KMS-11 (cell line): ENCODE results near the gene NRXN3.

Experiments
- H2AFZ ChIP-seq: fragments of 200-600 bp; sonication (generic); 2 replicates; pipeline ENCODE4 v1.6.1; 2016; ENCODE audit warnings: antibody characterized with exemption, mixed run types, low read depth
- H3K27ac ChIP-seq: fragments of 200-600 bp; sonication (generic); 2 replicates; pipeline ENCODE4 v1.6.1; 2016; ENCODE audit warnings: mild to moderate bottlenecking, mixed run types
- H3K27me3 ChIP-seq: fragments of 200-600 bp; sonication (generic); 2 replicates; pipeline ENCODE4 v1.6.1; 2017; ENCODE audit warnings: mild to moderate bottlenecking, low read depth, mixed run types, moderate library complexity; ENCODE audit not compliant: insufficient read depth
- H3K36me3 ChIP-seq: fragments of 200-600 bp; sonication (generic); 2 replicates; pipeline ENCODE4 v1.6.1; 2017; ENCODE audit warnings: mild to moderate bottlenecking, mixed run types; ENCODE audit not compliant: insufficient read depth
- H3K4me1 ChIP-seq: fragments of 200-600 bp; sonication (generic); 2 replicates; pipeline ENCODE4 v1.6.1; 2016; ENCODE audit warnings: mild to moderate bottlenecking, low read depth, mixed run types; ENCODE audit not compliant: poor library complexity, severe bottlenecking
- H3K4me2 ChIP-seq: fragments of 200-600 bp; sonication (generic); 2 replicates; pipeline ENCODE4 v1.7.0; 2016; ENCODE audit warnings: mild to moderate bottlenecking, mixed run types
- H3K4me3 ChIP-seq: fragments of 200-600 bp; sonication (generic); IDR thresholded peaks from 2 replicates; pipeline ENCODE4 v1.6.1; 2017; ENCODE audit warnings: low read depth, low read length, mixed read lengths; ENCODE audit not compliant: insufficient read depth
- H3K79me2 ChIP-seq: fragments of 200-600 bp; sonication (generic); 2 replicates; pipeline ENCODE4 v1.6.1; 2016; ENCODE audit warnings: low read depth, mixed run types; ENCODE audit not compliant: insufficient read depth
- H3K9ac ChIP-seq: fragments of 200-600 bp; sonication (generic); 2 replicates; pipeline ENCODE4 v1.6.1; 2016; ENCODE audit warnings: mild to moderate bottlenecking, mixed run types
- H4K20me1 ChIP-seq: fragments of 200-600 bp; sonication (generic); 2 replicates; pipeline ENCODE4 v1.6.1; 2016; ENCODE audit warnings: mild to moderate bottlenecking, mixed run types; ENCODE audit not compliant: insufficient read depth
- TF ChIP-seq, protein P1 (sequence below): fragments of 200-600 bp; sonication (generic); conservative IDR thresholded peaks from 2 replicates; pipeline ENCODE4 v1.6.1; 2017; ENCODE audit warnings: low read depth, mild to moderate bottlenecking, antibody characterized with exemption, low read length, moderate library complexity, mixed read lengths

The NRXN3 gene

DNA sequence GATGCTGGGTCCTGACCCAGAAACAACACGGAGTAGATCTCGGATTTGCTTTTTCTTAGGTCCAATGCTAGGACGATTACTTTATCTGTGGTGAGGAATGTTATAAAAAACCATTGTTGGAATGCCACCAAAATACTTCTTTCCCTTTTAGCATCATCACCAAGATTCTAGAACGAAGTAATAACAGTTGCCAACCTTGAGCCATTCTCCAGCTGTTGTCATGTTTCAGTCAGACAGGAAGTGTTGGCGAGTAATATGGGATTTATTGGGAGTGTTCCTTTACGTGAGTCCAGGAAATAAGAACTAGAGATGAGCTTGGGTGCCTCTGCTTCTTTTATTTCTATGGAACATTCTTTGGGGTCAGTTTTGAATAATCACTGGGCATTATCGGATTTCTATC is 1148.2 kb downstream of the NRXN3 start:
- H3K4me3 ChIP-seq = no peak overlapping the region

DNA sequence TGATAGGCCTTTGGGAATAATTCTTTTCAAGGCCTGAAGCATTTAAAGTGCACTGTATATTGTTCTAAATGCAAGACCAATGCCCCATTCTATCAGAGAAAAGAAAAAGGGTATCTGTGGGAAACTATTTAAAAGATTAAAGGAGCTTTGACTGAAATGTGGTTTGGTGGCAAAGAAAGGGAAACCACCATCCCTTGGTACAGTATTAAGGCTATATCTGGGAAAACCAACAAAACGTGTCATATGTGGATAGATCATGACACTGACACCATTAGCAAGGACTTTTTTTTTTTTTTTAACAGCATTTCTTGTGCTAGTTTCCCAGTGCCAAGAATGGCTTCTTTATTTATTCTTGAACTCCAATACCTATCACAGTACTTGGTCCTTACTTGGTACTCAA is 1150.4 kb downstream of the NRXN3 start:
- no peak overlapping the region for H3K27ac ChIP-seq
- H3K27me3 ChIP-seq = no peaks in the 10 kb centered on the region
- no peak overlapping the region for H3K9ac ChIP-seq
- TF ChIP-seq, protein P1, sequence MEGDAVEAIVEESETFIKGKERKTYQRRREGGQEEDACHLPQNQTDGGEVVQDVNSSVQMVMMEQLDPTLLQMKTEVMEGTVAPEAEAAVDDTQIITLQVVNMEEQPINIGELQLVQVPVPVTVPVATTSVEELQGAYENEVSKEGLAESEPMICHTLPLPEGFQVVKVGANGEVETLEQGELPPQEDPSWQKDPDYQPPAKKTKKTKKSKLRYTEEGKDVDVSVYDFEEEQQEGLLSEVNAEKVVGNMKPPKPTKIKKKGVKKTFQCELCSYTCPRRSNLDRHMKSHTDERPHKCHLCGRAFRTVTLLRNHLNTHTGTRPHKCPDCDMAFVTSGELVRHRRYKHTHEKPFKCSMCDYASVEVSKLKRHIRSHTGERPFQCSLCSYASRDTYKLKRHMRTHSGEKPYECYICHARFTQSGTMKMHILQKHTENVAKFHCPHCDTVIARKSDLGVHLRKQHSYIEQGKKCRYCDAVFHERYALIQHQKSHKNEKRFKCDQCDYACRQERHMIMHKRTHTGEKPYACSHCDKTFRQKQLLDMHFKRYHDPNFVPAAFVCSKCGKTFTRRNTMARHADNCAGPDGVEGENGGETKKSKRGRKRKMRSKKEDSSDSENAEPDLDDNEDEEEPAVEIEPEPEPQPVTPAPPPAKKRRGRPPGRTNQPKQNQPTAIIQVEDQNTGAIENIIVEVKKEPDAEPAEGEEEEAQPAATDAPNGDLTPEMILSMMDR = no peak
- H3K4me1 ChIP-seq = no peaks in the 10 kb centered on the region
- H2AFZ ChIP-seq = no peak overlapping the region
- H3K36me3 ChIP-seq = no peaks in the 10 kb centered on the region
- no peaks in the 10 kb centered on the region for H4K20me1 ChIP-seq
- H3K79me2 ChIP-seq = no peaks in the 10 kb centered on the region
- no peak overlapping the region for H3K4me3 ChIP-seq
- H3K4me2 ChIP-seq = no peak overlapping the region

More for the DNA sequence above, 1148.2 kb downstream of the NRXN3 start:
- TF ChIP-seq, protein P1 = no peak
- no peak overlapping the region for H3K4me2 ChIP-seq
- H3K4me1 ChIP-seq = no peaks in the 10 kb centered on the region
- no peak overlapping the region for H3K27ac ChIP-seq
- H2AFZ ChIP-seq = no peak overlapping the region
- no peaks in the 10 kb centered on the region for H3K79me2 ChIP-seq
- no peaks in the 10 kb centered on the region for H4K20me1 ChIP-seq
- H3K9ac ChIP-seq = no peak overlapping the region
- no peaks in the 10 kb centered on the region for H3K27me3 ChIP-seq
- H3K36me3 ChIP-seq = no peaks in the 10 kb centered on the region

DNA sequence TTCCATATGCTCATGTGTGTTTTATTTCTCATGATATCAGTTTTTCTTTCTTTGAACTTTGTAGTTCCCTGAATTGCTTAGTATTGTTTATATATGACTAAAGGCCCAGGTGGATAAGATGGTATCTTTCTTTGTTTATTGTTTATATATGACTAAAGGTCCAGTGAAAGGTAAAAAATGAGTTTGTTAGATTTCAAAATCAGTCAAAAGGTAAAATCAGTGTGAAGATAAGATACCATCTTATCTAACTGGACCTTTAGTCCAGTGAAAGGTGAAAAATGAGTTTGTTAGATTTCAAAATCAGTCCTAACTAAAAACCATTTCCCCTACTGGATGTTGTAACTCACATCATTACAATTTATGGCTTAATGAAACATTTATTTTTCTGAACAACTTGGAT is 1150.9 kb downstream of the NRXN3 start:
- Histone ChIP-seq H3K36me3 (no peaks in the 10 kb centered on the region), H3K4me3 (no peak overlapping the region), H3K4me1 (no peaks in the 10 kb centered on the region), H2AFZ (no peak overlapping the region), H3K4me2 (no peak overlapping the region), H3K9ac (no peak overlapping the region), H3K79me2 (no peaks in the 10 kb centered on the region), H4K20me1 (no peaks in the 10 kb centered on the region), H3K27ac (no peak overlapping the region), H3K27me3 (no peaks in the 10 kb centered on the region)
- TF ChIP-seq, protein P1 = no peak

DNA sequence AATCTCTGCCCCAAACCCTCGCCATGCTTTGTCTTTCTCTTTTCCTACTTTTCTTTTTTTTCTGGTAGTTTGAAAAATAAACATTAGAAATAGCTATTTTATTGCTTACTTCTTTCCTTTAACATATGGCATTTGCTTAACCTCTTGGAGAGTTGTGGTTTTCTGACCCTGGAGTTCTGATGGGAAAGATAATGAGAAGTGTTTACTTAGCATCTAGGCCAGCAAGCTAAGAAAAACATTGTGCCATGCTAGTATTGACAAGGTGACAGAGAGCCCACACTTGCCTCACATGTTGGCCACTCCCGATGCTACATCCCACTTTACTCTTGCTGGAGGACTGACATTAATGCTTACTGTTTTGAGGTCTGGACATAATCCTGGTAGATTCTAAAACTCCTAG is 1154.9 kb downstream of the NRXN3 start:
- TF ChIP-seq, protein P1 = no peak
- Histone ChIP-seq H3K27me3 (no peaks in the 10 kb centered on the region), H3K4me1 (no peaks in the 10 kb centered on the region), H3K4me3 (no peak overlapping the region), H3K79me2 (no peaks in the 10 kb centered on the region), H3K36me3 (no peaks in the 10 kb centered on the region), H3K4me2 (no peak overlapping the region), H4K20me1 (no peaks in the 10 kb centered on the region), H2AFZ (no peak overlapping the region), H3K27ac (no peak overlapping the region), H3K9ac (no peak overlapping the region)
